Measurements from ENCODE around the gene WDR64. TPM values are rescaled to one million over a fixed set of nuclear protein-coding genes. Genes with fewer than 3 reads are reported as not detected.

WDR64 gene
- total and polyA plus RNA-seq, 11 donors: not detected

- H3K4me3 ChIP-seq: no peak overlapping the region
These were observed 194.3 kb downstream of the WDR64 start for GRCh38 chr1:241846375-241846774.

GRCh38 chr1:241846862-241847539, 194.9 kb downstream of the WDR64 start:
- no peak for ATAC-seq
- DNase-seq: no peak
- intact Hi-C loops (cut with DNase I): loop anchor here in 3 of 10 donors (5.0 to 10.0 kb wide), 4 partner anchors 205 to 322 kb away; partner anchors contain the start of genes CHML (in 2 of the 3), KMO (in 2 of the 3) and OPN3 (in 2 of the 3)
- H3K4me1 ChIP-seq: peaks cover 0 to 21% (median 11%) of the 10 kb centered on the region in 12 donors
- no peaks in the 10 kb centered on the region for H3K36me3 ChIP-seq
- H3K27me3 ChIP-seq: no peaks in the 10 kb centered on the region
- peak overlapping the region in 10 of 12 donors; percentile 73 to 97 (median 86) for H3K4me3 ChIP-seq
- peak overlapping the region in 6 of 12 donors; percentile 94 to 100 (median 98) for H3K27ac ChIP-seq
- no peaks in the 10 kb centered on the region for H3K9me3 ChIP-seq
- no peak for TF ChIP-seq POLR2A (IDR thresholded peaks at IDR 0.05)
- no peak for TF ChIP-seq CTCF (IDR thresholded peaks at IDR 0.05)
- WGBS, 4 donors: 73 to 87% (median 83%) methylated on average over 4 of the region's 4 CpGs

More at GRCh38 chr1:241846375-241846774, 194.3 kb downstream of the WDR64 start:
- no peaks in the 10 kb centered on the region for H3K36me3 ChIP-seq
- intact Hi-C loops (cut with DNase I): loop anchor here in 3 of 10 donors (5.0 to 10.0 kb wide), 4 partner anchors 204 to 322 kb away; partner anchors contain the start of genes CHML (in 2 of the 3), KMO (in 2 of the 3) and OPN3 (in 2 of the 3)
- H3K27ac ChIP-seq: no peak overlapping the region
- no peak for TF ChIP-seq POLR2A (IDR thresholded peaks at IDR 0.05)
- TF ChIP-seq CTCF (IDR thresholded peaks at IDR 0.05): no peak
- no peaks in the 10 kb centered on the region for H3K9me3 ChIP-seq
- DNase-seq (no peak), ATAC-seq (no peak)
- no peaks in the 10 kb centered on the region for H3K27me3 ChIP-seq
- H3K4me1 ChIP-seq: peaks cover 0 to 24% (median 11%) of the 10 kb centered on the region in 12 donors

GRCh38 chr1:241847540-241847795, 195.4 kb downstream of the WDR64 start:
- WGBS, 4 donors: 10 to 16% (median 11%) methylated on average over 6 of the region's 6 CpGs
- no peak for ATAC-seq
- no peaks in the 10 kb centered on the region for H3K27me3 ChIP-seq
- intact Hi-C loops (cut with DNase I): loop anchor here in 3 of 10 donors (5.0 to 10.0 kb wide), 4 partner anchors 205 to 323 kb away; partner anchors contain the start of genes CHML (in 2 of the 3), KMO (in 2 of the 3) and OPN3 (in 2 of the 3)
- TF ChIP-seq POLR2A (IDR thresholded peaks at IDR 0.05): no peak
- no peak for TF ChIP-seq CTCF (IDR thresholded peaks at IDR 0.05)
- H3K36me3 ChIP-seq: no peaks in the 10 kb centered on the region
- peak overlapping the region; percentile 89 to 100 (median 96) for H3K27ac ChIP-seq
- no peak for DNase-seq
- H3K4me1 ChIP-seq: peaks cover 0 to 18% (median 10%) of the 10 kb centered on the region in 12 donors
- H3K4me3 ChIP-seq: peak overlapping the region; percentile 25 to 97 (median 84)
- no peaks in the 10 kb centered on the region for H3K9me3 ChIP-seq

All from heart left ventricle (tissue), 16 donors.